Stomach smooth muscle (tissue), 2 donors: ENCODE measurements around the gene ABLIM1.

Source experiments
- H3K27ac ChIP-seq: one replicate; pipeline ENCODE4 v1.7.0; 2013; ENCODE audit warnings: mild to moderate bottlenecking, low read length, inconsistent platforms
- H3K27me3 ChIP-seq, 2 donors: one replicate each; pipeline ENCODE4 v1.7.0; 2013; ENCODE audit warnings: low read length in 2 of 2; ENCODE audit not compliant: insufficient read depth in 2 of 2, control insufficient read depth in 1 of 2
- H3K36me3 ChIP-seq, 2 donors: one replicate each; pipeline ENCODE4 v1.7.0; 2013; ENCODE audit warnings: low read length in 2 of 2; ENCODE audit not compliant: control insufficient read depth in 2 of 2, insufficient read depth in 2 of 2
- H3K4me1 ChIP-seq: one replicate; pipeline ENCODE4 v1.7.0; 2013; ENCODE audit warnings: low read length; ENCODE audit not compliant: control insufficient read depth, insufficient read depth
- H3K4me3 ChIP-seq, 2 donors: one replicate each; pipeline ENCODE4 v1.7.0; 2013; ENCODE audit warnings: low read length in 2 of 2
- H3K9ac ChIP-seq, 2 donors: one replicate each; pipeline ENCODE4 v1.7.0; 2013; ENCODE audit warnings: low read length in 2 of 2, mild to moderate bottlenecking in 1 of 2
- H3K9me3 ChIP-seq, 2 donors: one replicate each; pipeline ENCODE4 v1.7.0; 2013; ENCODE audit warnings: low read length in 2 of 2; ENCODE audit not compliant: control insufficient read depth in 2 of 2
- donor health status: healthy.
- donor health status: Pancreatic carcinoma.

The ABLIM1 gene

GRCh38 chr10:114518401-114519305 lies 139.4 kb downstream of the ABLIM1 start:
- Histone ChIP-seq H3K9me3 (no peaks in the 10 kb centered on the region), H3K9ac (no peak overlapping the region), H3K27me3 (no peaks in the 10 kb centered on the region), H3K4me1 (peaks cover 7% of the 10 kb centered on the region), H3K4me3 (no peak overlapping the region), H3K36me3 (no peaks in the 10 kb centered on the region), H3K27ac (no peak overlapping the region)

- peaks cover 7% of the 10 kb centered on the region for H3K4me1 ChIP-seq
- H3K9ac ChIP-seq, result no peak overlapping the region
- H3K27ac ChIP-seq, result no peak overlapping the region
- H3K27me3 ChIP-seq, result no peaks in the 10 kb centered on the region
- no peaks in the 10 kb centered on the region for H3K36me3 ChIP-seq
- H3K9me3 ChIP-seq, result no peaks in the 10 kb centered on the region
- H3K4me3 ChIP-seq, result no peak overlapping the region
Observed at GRCh38 chr10:114517368-114518250, 140.5 kb downstream of the ABLIM1 start.

- Histone ChIP-seq H3K4me1 (peaks cover 7% of the 10 kb centered on the region), H3K27ac (no peak overlapping the region), H3K9ac (no peak overlapping the region), H3K4me3 (no peak overlapping the region), H3K36me3 (no peaks in the 10 kb centered on the region), H3K9me3 (no peaks in the 10 kb centered on the region), H3K27me3 (no peaks in the 10 kb centered on the region)
Observed at GRCh38 chr10:114516356-114516755, 141.7 kb downstream of the ABLIM1 start.

GRCh38 chr10:114515298-114515914 lies 142.7 kb downstream of the ABLIM1 start:
- Histone ChIP-seq H3K9ac (no peak overlapping the region), H3K4me3 (no peak overlapping the region), H3K27ac (no peak overlapping the region), H3K4me1 (peaks cover 7% of the 10 kb centered on the region), H3K27me3 (no peaks in the 10 kb centered on the region), H3K36me3 (no peaks in the 10 kb centered on the region), H3K9me3 (no peaks in the 10 kb centered on the region)

GRCh38 chr10:114513381-114513792 lies 144.7 kb downstream of the ABLIM1 start:
- Histone ChIP-seq H3K4me1 (peaks cover 4% of the 10 kb centered on the region), H3K9me3 (no peaks in the 10 kb centered on the region), H3K4me3 (no peak overlapping the region), H3K27me3 (no peaks in the 10 kb centered on the region), H3K27ac (no peak overlapping the region), H3K9ac (no peak overlapping the region), H3K36me3 (no peaks in the 10 kb centered on the region)

- Histone ChIP-seq H3K36me3 (no peaks in the 10 kb centered on the region), H3K9me3 (no peaks in the 10 kb centered on the region), H3K27me3 (no peaks in the 10 kb centered on the region), H3K27ac (no peak overlapping the region), H3K9ac (no peak overlapping the region), H3K4me1 (peaks cover 10% of the 10 kb centered on the region), H3K4me3 (no peak overlapping the region)
Observed at GRCh38 chr10:114511881-114512280, 146.2 kb downstream of the ABLIM1 start.

- no peak overlapping the region for H3K4me3 ChIP-seq
- no peaks in the 10 kb centered on the region for H3K36me3 ChIP-seq
- no peak overlapping the region for H3K9ac ChIP-seq
- H3K27me3 ChIP-seq, result no peaks in the 10 kb centered on the region
- H3K27ac ChIP-seq, result no peak overlapping the region
- peaks cover 18% of the 10 kb centered on the region for H3K4me1 ChIP-seq
- H3K9me3 ChIP-seq, result no peaks in the 10 kb centered on the region
Observed at GRCh38 chr10:114508376-114508775, 149.7 kb downstream of the ABLIM1 start.

GRCh38 chr10:114507449-114507848 lies 150.6 kb downstream of the ABLIM1 start:
- Histone ChIP-seq H3K27ac (peak overlapping the region; percentile 3), H3K4me1 (peaks cover 18% of the 10 kb centered on the region), H3K27me3 (no peaks in the 10 kb centered on the region), H3K4me3 (no peak overlapping the region), H3K9me3 (no peaks in the 10 kb centered on the region), H3K36me3 (no peaks in the 10 kb centered on the region), H3K9ac (no peak overlapping the region)

GRCh38 chr10:114506871-114507385 lies 151.1 kb downstream of the ABLIM1 start:
- Histone ChIP-seq H3K27ac (peak overlapping the region; percentile 3), H3K4me1 (peaks cover 18% of the 10 kb centered on the region), H3K4me3 (no peak overlapping the region), H3K27me3 (no peaks in the 10 kb centered on the region), H3K36me3 (no peaks in the 10 kb centered on the region), H3K9me3 (no peaks in the 10 kb centered on the region), H3K9ac (no peak overlapping the region)

- H3K4me1 ChIP-seq, result peaks cover 18% of the 10 kb centered on the region
- no peaks in the 10 kb centered on the region for H3K36me3 ChIP-seq
- H3K4me3 ChIP-seq, result no peak overlapping the region
- no peaks in the 10 kb centered on the region for H3K9me3 ChIP-seq
- no peaks in the 10 kb centered on the region for H3K27me3 ChIP-seq
- no peak overlapping the region for H3K9ac ChIP-seq
- H3K27ac ChIP-seq, result no peak overlapping the region
Observed at GRCh38 chr10:114504769-114505579, 153.1 kb downstream of the ABLIM1 start.
